Daoy (cell line): ENCODE data around the gene DAD1. TPM values are rescaled to one million over a fixed set of nuclear protein-coding genes. Genes with fewer than 3 reads are reported as not detected.
A peak's percentile ranks its signal among the peaks of the same experiment; 100 is the strongest.
"Not testable (repeated sequence)": the region's sequence is repeated elsewhere in the genome, so short reads cannot be mapped to it uniquely, and the experiment has no call there.

Experiments used
- DNase-seq: peaks from one replicate; pipeline ENCODE4 v3.0.0-alpha.2; 2015; ENCODE audit warnings: low read depth
- total RNA-seq: library from RNA; depleted of rRNA; stranded (reverse); fragments of >200 nt; shearing (Covaris generic); gene quantifications from 2 replicates; pipeline ENCODE4 v1.2.3, GENCODE V29; 2014

Gene DAD1
- total RNA-seq, 1 experiment from 2014 or later = 470 TPM

- DNase-seq = no peak
Observed at GRCh38 chr14:22567437-22567836, 21.6 kb downstream of the DAD1 start.

- DNase-seq = no peak
Observed at GRCh38 chr14:22566845-22567244, 22.2 kb downstream of the DAD1 start.

GRCh38 chr14:22566266-22566665 lies 22.8 kb downstream of the DAD1 start:
- not testable (repeated sequence) for DNase-seq

GRCh38 chr14:22565391-22565945 lies 23.6 kb downstream of the DAD1 start:
- no peak for DNase-seq

GRCh38 chr14:22564463-22564862 lies 24.6 kb downstream of the DAD1 start:
- DNase-seq = no peak

- DNase-seq = no peak
Observed at GRCh38 chr14:22563987-22564386, 25.0 kb downstream of the DAD1 start.

GRCh38 chr14:22561661-22562579 lies 27.1 kb downstream of the DAD1 start:
- no peak for DNase-seq

- no peak for DNase-seq
Observed at GRCh38 chr14:22561366-22561660, 27.7 kb downstream of the DAD1 start.

GRCh38 chr14:22560662-22561365 lies 28.2 kb downstream of the DAD1 start:
- no peak for DNase-seq

GRCh38 chr14:22559041-22559440 lies 30.0 kb downstream of the DAD1 start:
- no peak for DNase-seq

- no peak for DNase-seq
Observed at GRCh38 chr14:22558221-22558913, 30.7 kb downstream of the DAD1 start.

GRCh38 chr14:22557846-22558220 lies 31.2 kb downstream of the DAD1 start:
- DNase-seq = no peak

- DNase-seq = peak; percentile 87
Observed at GRCh38 chr14:22556990-22557623, 31.9 kb downstream of the DAD1 start.

GRCh38 chr14:22556021-22556989 lies 32.7 kb downstream of the DAD1 start:
- peak; percentile 97 for DNase-seq

- DNase-seq = peak; percentile 86
Observed at GRCh38 chr14:22555384-22556011, 33.5 kb downstream of the DAD1 start.

- no peak for DNase-seq
Observed at GRCh38 chr14:22554498-22555383, 34.3 kb downstream of the DAD1 start.

- DNase-seq = not testable (repeated sequence)
Observed at GRCh38 chr14:22553861-22554497, 35.0 kb downstream of the DAD1 start.

- DNase-seq = no peak
Observed at GRCh38 chr14:22553445-22553844, 35.6 kb downstream of the DAD1 start.

- no peak for DNase-seq
Observed at GRCh38 chr14:22552827-22553076, 36.3 kb downstream of the DAD1 start.
